Trophoblast cell (in vitro differentiated cells and primary cell): ENCODE measurements around the gene SMG1.

Experiments used
- DNase-seq, 2 donors: peaks; one replicate each; pipeline ENCODE4 v3.0.0-alpha.2; 2016
- H2AFZ ChIP-seq: 2 replicates; pipeline ENCODE4 v1.6.1; 2013; ENCODE audit warnings: low read length, moderate library complexity, mild to moderate bottlenecking; ENCODE audit not compliant: insufficient read depth, poor library complexity
- H2AK5ac ChIP-seq: 2 replicates; pipeline ENCODE4 v1.6.1; 2013; ENCODE audit warnings: mild to moderate bottlenecking, low read length
- H2BK120ac ChIP-seq: 2 replicates; pipeline ENCODE4 v1.6.1; 2013; ENCODE audit warnings: low read length, mild to moderate bottlenecking, moderate library complexity; ENCODE audit not compliant: insufficient read depth, poor library complexity
- H2BK12ac ChIP-seq: 2 replicates; pipeline ENCODE4 v1.6.1; 2013; ENCODE audit warnings: mild to moderate bottlenecking, low read length, moderate library complexity
- H2BK5ac ChIP-seq: 2 replicates; pipeline ENCODE4 v1.6.1; 2013; ENCODE audit warnings: low read length, low read depth, moderate library complexity, mild to moderate bottlenecking; ENCODE audit not compliant: poor library complexity
- H3K14ac ChIP-seq: 2 replicates; pipeline ENCODE4 v1.6.1; 2013; ENCODE audit warnings: mild to moderate bottlenecking, low read length
- H3K18ac ChIP-seq: 2 replicates; pipeline ENCODE4 v1.6.1; 2013; ENCODE audit warnings: mild to moderate bottlenecking, low read length
- H3K23ac ChIP-seq: 2 replicates; pipeline ENCODE4 v1.6.1; 2013; ENCODE audit warnings: low read length
- H3K27ac ChIP-seq: 2 replicates; pipeline ENCODE4 v1.5.1; 2013; ENCODE audit warnings: low read depth, mild to moderate bottlenecking, inconsistent platforms, low read length, moderate library complexity
- H3K27me3 ChIP-seq: 2 replicates; pipeline ENCODE4 v1.6.1; 2013; ENCODE audit warnings: inconsistent platforms, mild to moderate bottlenecking, low read length, moderate library complexity; ENCODE audit not compliant: insufficient read depth
- H3K36me3 ChIP-seq, 2 experiments: 1 replicate in 1 of 2; 2 replicates in 1 of 2; pipeline ENCODE4 v1.6.1; 2013; ENCODE audit warnings: low read length in 2 of 2, mild to moderate bottlenecking in 2 of 2, moderate library complexity in 1 of 2; ENCODE audit not compliant: insufficient read depth in 2 of 2, control insufficient read depth in 1 of 2
- H3K4ac ChIP-seq: 2 replicates; pipeline ENCODE4 v1.6.1; 2013; ENCODE audit warnings: low read depth, mild to moderate bottlenecking, low read length, moderate library complexity
- H3K4me1 ChIP-seq, 2 experiments: 1 replicate in 1 of 2; 2 replicates in 1 of 2; pipeline ENCODE4 v1.6.1; 2013; ENCODE audit warnings: low read length in 2 of 2, mild to moderate bottlenecking in 2 of 2, moderate library complexity in 1 of 2; ENCODE audit not compliant: insufficient read depth in 2 of 2, control insufficient read depth in 1 of 2
- H3K4me2 ChIP-seq: 2 replicates; pipeline ENCODE4 v1.6.1; 2013; ENCODE audit warnings: inconsistent platforms, mild to moderate bottlenecking, low read length, moderate library complexity
- H3K4me3 ChIP-seq: 2 replicates; pipeline ENCODE4 v1.5.1; 2013; ENCODE audit warnings: mild to moderate bottlenecking, low read depth, low read length, inconsistent platforms
- H3K79me1 ChIP-seq: one replicate; pipeline ENCODE4 v1.6.1; 2013; ENCODE audit warnings: low read length
- H3K79me2 ChIP-seq: 2 replicates; pipeline ENCODE4 v1.6.1; 2013; ENCODE audit warnings: low read length, mild to moderate bottlenecking; ENCODE audit not compliant: control insufficient read depth, insufficient read depth, poor library complexity
- H3K9ac ChIP-seq: 2 replicates; pipeline ENCODE4 v1.6.1; 2013; ENCODE audit warnings: mild to moderate bottlenecking, low read length
- H3K9me3 ChIP-seq: 2 replicates; pipeline ENCODE4 v1.6.1; 2013; ENCODE audit warnings: low read depth, mild to moderate bottlenecking, control low read depth, inconsistent platforms, low read length; ENCODE audit not compliant: insufficient read depth
- H4K12ac ChIP-seq: 2 replicates; pipeline ENCODE4 v1.6.1; 2013; ENCODE audit warnings: low read depth, mild to moderate bottlenecking, low read length, moderate library complexity
- H4K8ac ChIP-seq: 2 replicates; pipeline ENCODE4 v1.6.1; 2013; ENCODE audit warnings: low read depth, mild to moderate bottlenecking, low read length, moderate library complexity
- H4K91ac ChIP-seq: one replicate; pipeline ENCODE4 v1.6.1; 2013; ENCODE audit warnings: low read depth, mild to moderate bottlenecking, low read length, moderate library complexity
- whole genome bisulfite sequencing: extraction: QIAGEN DNeasy Blood & Tissue Kit; methylation state at CpG from one replicate; pipeline ENCODE4 v1.1.7; 2013; ENCODE audit warnings: missing lambda C conversion rate; ENCODE audit not compliant: insufficient read length, insufficient coverage; ENCODE audit errors: extremely low coverage; 5-methylcytosine and 5-hydroxymethylcytosine counted together

SMG1 gene

DNA sequence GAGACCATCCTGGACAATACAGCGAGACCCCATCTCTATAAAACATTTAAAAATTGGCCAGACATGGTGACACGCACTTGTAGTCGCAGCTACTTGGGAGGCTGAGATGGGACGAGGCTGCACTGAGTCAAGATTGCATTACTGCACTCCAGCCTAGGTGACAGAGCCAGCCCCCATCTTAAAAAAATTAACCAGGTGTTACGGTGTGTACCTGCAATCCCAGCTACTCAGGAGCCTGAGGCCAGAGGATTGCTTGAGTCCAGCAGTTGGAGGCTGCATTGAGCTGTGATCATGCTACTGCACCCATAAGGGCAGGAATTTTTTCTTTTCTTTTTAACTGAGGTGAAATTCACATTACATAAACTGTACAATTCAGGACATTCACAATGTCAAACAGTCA is 40.6 kb upstream of the SMG1 start:
- no peak overlapping the region for H4K91ac ChIP-seq
- H4K12ac ChIP-seq: no peak overlapping the region
- H3K18ac ChIP-seq: no peak overlapping the region
- H3K4me3 ChIP-seq: no peak overlapping the region
- no peak overlapping the region for H3K23ac ChIP-seq
- no peaks in the 10 kb centered on the region for H3K79me1 ChIP-seq
- H3K9ac ChIP-seq: no peak overlapping the region
- H3K27ac ChIP-seq: no peak overlapping the region
- no peaks in the 10 kb centered on the region for H3K79me2 ChIP-seq
- H3K36me3 ChIP-seq: no peaks in the 10 kb centered on the region
- no peaks in the 10 kb centered on the region for H3K4me1 ChIP-seq
- H3K14ac ChIP-seq: no peak overlapping the region
- H3K27me3 ChIP-seq: no peaks in the 10 kb centered on the region
- H3K4me2 ChIP-seq: no peak overlapping the region
- WGBS: no CpG with 5 or more reads among the region's 5 CpGs
- no peak overlapping the region for H2BK5ac ChIP-seq
- no peak overlapping the region for H2BK12ac ChIP-seq
- peak; percentile 77 to 80 for DNase-seq
- H4K8ac ChIP-seq: no peak overlapping the region
- no peak overlapping the region for H2BK120ac ChIP-seq
- H2AK5ac ChIP-seq: no peak overlapping the region
- H3K4ac ChIP-seq: no peak overlapping the region
- no peaks in the 10 kb centered on the region for H3K9me3 ChIP-seq
- no peak overlapping the region for H2AFZ ChIP-seq

DNA sequence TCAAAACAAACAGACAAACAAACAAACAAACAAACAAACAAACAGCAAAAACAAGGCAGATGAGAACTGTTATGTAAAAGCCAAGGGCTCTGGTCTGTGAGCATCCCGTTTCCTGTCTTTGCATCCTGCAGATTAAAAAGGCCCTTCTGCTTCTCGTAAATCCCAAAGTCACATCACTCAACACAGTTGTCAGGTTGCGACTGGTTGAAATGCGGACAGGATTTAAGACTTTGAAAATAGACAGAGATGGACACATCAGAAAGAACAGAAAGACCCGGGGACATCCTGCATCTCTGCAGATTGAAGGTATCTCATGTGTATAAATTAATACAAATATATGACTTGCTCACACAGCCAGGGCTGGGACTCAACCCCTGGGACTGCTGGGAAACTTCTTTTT is 39.3 kb upstream of the SMG1 start:
- Histone ChIP-seq H3K4me1 (no peaks in the 10 kb centered on the region), H2BK120ac (no peak overlapping the region), H3K79me2 (no peaks in the 10 kb centered on the region), H4K91ac (no peak overlapping the region), H3K18ac (no peak overlapping the region), H3K4me3 (no peak overlapping the region), H2AFZ (no peak overlapping the region), H3K9me3 (no peaks in the 10 kb centered on the region), H3K23ac (no peak overlapping the region), H3K4me2 (no peak overlapping the region), H3K79me1 (no peaks in the 10 kb centered on the region), H3K36me3 (no peaks in the 10 kb centered on the region), H2AK5ac (no peak overlapping the region), H2BK12ac (no peak overlapping the region), H4K8ac (no peak overlapping the region), H4K12ac (no peak overlapping the region), H3K27me3 (no peaks in the 10 kb centered on the region), H3K14ac (no peak overlapping the region), H2BK5ac (no peak overlapping the region), H3K4ac (no peak overlapping the region), H3K9ac (no peak overlapping the region), H3K27ac (no peak overlapping the region)
- DNase-seq: no peak
- WGBS: no CpG with 5 or more reads among the region's 5 CpGs

DNA sequence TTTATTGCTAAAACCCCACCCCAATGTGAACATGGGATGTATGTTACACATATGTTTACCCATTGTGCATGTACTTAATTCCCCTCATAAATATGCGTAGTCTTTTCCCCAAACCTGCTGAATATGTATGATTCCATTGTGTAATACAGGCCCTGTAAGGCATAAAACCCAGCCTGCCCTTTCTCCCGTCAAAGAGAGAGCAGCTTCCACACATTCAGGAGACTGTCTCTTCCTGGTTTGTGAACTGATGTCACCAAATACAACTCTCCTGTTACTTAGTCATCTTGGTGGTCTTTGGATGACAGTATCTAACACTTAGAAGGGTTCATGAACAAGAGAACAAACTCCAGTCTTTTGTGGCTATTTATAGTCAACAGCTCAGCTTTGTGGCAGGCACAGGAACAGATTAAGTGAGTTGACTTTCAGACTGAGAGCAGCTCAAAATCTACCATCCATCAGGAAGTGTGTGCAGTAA is 32.9 kb upstream of the SMG1 start:
- Histone ChIP-seq H4K8ac (no peak overlapping the region), H2AK5ac (no peak overlapping the region), H2AFZ (no peak overlapping the region), H3K4me1 (peaks cover 0 to 3% of the 10 kb centered on the region in 2 experiments), H3K36me3 (no peaks in the 10 kb centered on the region), H2BK12ac (no peak overlapping the region), H3K79me1 (no peaks in the 10 kb centered on the region), H2BK120ac (no peak overlapping the region), H3K9me3 (no peaks in the 10 kb centered on the region), H3K4ac (no peak overlapping the region), H2BK5ac (no peak overlapping the region), H3K79me2 (no peaks in the 10 kb centered on the region), H3K4me2 (no peak overlapping the region), H3K18ac (no peak overlapping the region), H3K4me3 (no peak overlapping the region), H3K14ac (no peak overlapping the region), H3K23ac (no peak overlapping the region), H4K91ac (no peak overlapping the region), H3K27me3 (no peaks in the 10 kb centered on the region), H4K12ac (no peak overlapping the region), H3K9ac (no peak overlapping the region), H3K27ac (no peak overlapping the region)
- no peak for DNase-seq
- no CpG with 5 or more reads among the region's 2 CpGs for WGBS

DNA sequence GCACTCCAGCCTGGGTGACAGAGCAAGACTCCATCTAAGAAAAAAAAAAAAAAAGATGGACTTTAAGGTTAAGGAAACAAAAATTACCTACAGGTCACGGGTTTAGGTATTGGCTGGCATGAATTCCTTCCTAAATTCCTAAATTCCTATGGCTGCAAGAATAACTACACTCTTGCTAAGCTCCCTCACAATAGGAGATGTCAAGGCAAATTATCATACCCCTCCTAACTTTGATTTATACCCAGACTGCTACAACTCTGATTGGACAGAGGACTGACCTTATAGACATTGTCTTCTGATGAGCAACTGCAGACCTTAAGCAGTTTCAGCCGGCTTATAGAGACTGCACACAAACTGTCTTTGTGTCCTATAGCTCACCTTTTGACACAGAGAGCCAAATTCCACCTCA is 32.4 kb upstream of the SMG1 start:
- no peak overlapping the region for H3K4me2 ChIP-seq
- no peak overlapping the region for H2BK5ac ChIP-seq
- H4K12ac ChIP-seq: no peak overlapping the region
- no peaks in the 10 kb centered on the region for H3K79me1 ChIP-seq
- H3K4me3 ChIP-seq: no peak overlapping the region
- DNase-seq: peak in 1 of 2 donors; percentile 57
- no peak overlapping the region for H4K91ac ChIP-seq
- H2BK120ac ChIP-seq: no peak overlapping the region
- no peaks in the 10 kb centered on the region for H3K27me3 ChIP-seq
- H2BK12ac ChIP-seq: no peak overlapping the region
- H3K9me3 ChIP-seq: no peaks in the 10 kb centered on the region
- H2AK5ac ChIP-seq: no peak overlapping the region
- H3K23ac ChIP-seq: no peak overlapping the region
- H3K14ac ChIP-seq: no peak overlapping the region
- no peak overlapping the region for H3K27ac ChIP-seq
- no peak overlapping the region for H3K4ac ChIP-seq
- H3K4me1 ChIP-seq: peaks cover 0 to 3% of the 10 kb centered on the region in 2 experiments
- H2AFZ ChIP-seq: no peak overlapping the region
- H4K8ac ChIP-seq: no peak overlapping the region
- H3K9ac ChIP-seq: no peak overlapping the region
- H3K79me2 ChIP-seq: no peaks in the 10 kb centered on the region
- H3K36me3 ChIP-seq: no peaks in the 10 kb centered on the region
- H3K18ac ChIP-seq: no peak overlapping the region
- no CpG with 5 or more reads among the region's 2 CpGs for WGBS
